Keratinocyte (primary cell): ENCODE measurements around the gene KRTAP9-9. TPM values are rescaled to one million over a fixed set of nuclear protein-coding genes. Genes with fewer than 3 reads are reported as not detected.
A peak's percentile ranks its signal among the peaks of the same experiment; 100 is the strongest.

Source experiments
- DNase-seq: peaks from one replicate; pipeline ENCODE4 v3.0.0-alpha.2; 2011; ENCODE audit warnings: low read depth, missing footprints, low spot score
- FAIRE-seq: peaks from 2 replicates; lab custom pipeline; 2011; peaks lifted over from hg19 to GRCh38; lab: Jason Lieb, UNC
- H2AFZ ChIP-seq: 2 replicates; pipeline ENCODE4 v1.6.0; 2012; ENCODE audit warnings: low read length, control low read depth, inconsistent platforms; ENCODE audit not compliant: control insufficient read depth
- H3K27ac ChIP-seq: 2 replicates; pipeline ENCODE4 v1.5.1; 2011; ENCODE audit warnings: low read length; ENCODE audit not compliant: control insufficient read depth, insufficient read depth
- H3K27me3 ChIP-seq: 3 replicates; pipeline ENCODE4 v1.6.0; 2011; ENCODE audit warnings: low read length; ENCODE audit not compliant: control insufficient read depth, insufficient read depth; ENCODE audit errors: extremely low read depth
- H3K36me3 ChIP-seq, 2 experiments: 2 replicates in 1 of 2; 3 replicates in 1 of 2; pipeline ENCODE4 v1.5.1; 2011; ENCODE audit warnings: low read length in 2 of 2, mild to moderate bottlenecking in 1 of 2; ENCODE audit not compliant: control insufficient read depth in 2 of 2, insufficient read depth in 2 of 2; ENCODE audit errors: extremely low read depth in 1 of 2
- H3K4me1 ChIP-seq: 3 replicates; pipeline ENCODE4 v1.5.1; 2011; ENCODE audit warnings: low read length; ENCODE audit not compliant: control insufficient read depth, insufficient read depth; ENCODE audit errors: extremely low read depth
- H3K4me2 ChIP-seq: 3 replicates; pipeline ENCODE4 v1.6.0; 2011; ENCODE audit warnings: low read depth, low read length; ENCODE audit not compliant: control insufficient read depth, insufficient read depth; ENCODE audit errors: extremely low read depth
- H3K4me3 ChIP-seq, 3 experiments: fragments of 200-600 bp in 1 of 3; sonication (generic) in 1 of 3; 2 replicates in 2 of 3; 3 replicates in 1 of 3; pipeline ENCODE4 v1.5.1; 2011 to 2016; ENCODE audit warnings: low read length in 3 of 3, mild to moderate bottlenecking in 3 of 3, control low read depth in 2 of 3, inconsistent platforms in 1 of 3, low read depth in 1 of 3, mixed read lengths in 1 of 3, mixed run types in 1 of 3, moderate library complexity in 1 of 3; ENCODE audit not compliant: control insufficient read depth in 2 of 3, insufficient read depth in 2 of 3; ENCODE audit errors: extremely low read depth in 1 of 3
- H3K79me2 ChIP-seq: 2 replicates; pipeline ENCODE4 v1.6.0; 2012; ENCODE audit warnings: low read length; ENCODE audit not compliant: control insufficient read depth, insufficient read depth
- H3K9ac ChIP-seq: 3 replicates; pipeline ENCODE4 v1.6.0; 2011; ENCODE audit warnings: low read length; ENCODE audit not compliant: control insufficient read depth, insufficient read depth; ENCODE audit errors: extremely low read depth
- H3K9me1 ChIP-seq: 3 replicates; pipeline ENCODE4 v1.6.0; 2011; ENCODE audit warnings: low read length; ENCODE audit not compliant: control insufficient read depth, insufficient read depth; ENCODE audit errors: extremely low read depth
- H3K9me3 ChIP-seq: 2 replicates; pipeline ENCODE4 v1.5.1; 2012; ENCODE audit warnings: low read depth, low read length; ENCODE audit not compliant: control insufficient read depth
- H4K20me1 ChIP-seq: 3 replicates; pipeline ENCODE4 v1.6.0; 2011; ENCODE audit warnings: low read length; ENCODE audit not compliant: control insufficient read depth, insufficient read depth; ENCODE audit errors: extremely low read depth
- EZH2 ChIP-seq: IDR thresholded peaks from one replicate; pipeline ENCODE4 v1.6.1; 2012; ENCODE audit warnings: inconsistent platforms, mild to moderate bottlenecking, low read length, moderate library complexity
- dilution Hi-C: fragments of 300-500 bp; cut with MboI; formaldehyde crosslinking; loops from one replicate; pipeline ENCODE4 v1.7.0; 2020; ENCODE audit warnings: low sequenced_read_pairs; ENCODE audit not compliant: extremely low pct_ligation_motif_present
- polyA plus RNA-seq, 5 experiments: library from polyadenylated mRNA; depleted of rRNA in 3 of 5; stranded (reverse) in 3 of 5; stranded (forward) in 1 of 5; unstranded in 1 of 5; fragments of >200 nt; gene quantifications; 1 replicate in 1 of 5; 2 replicates in 3 of 5; 3 replicates in 1 of 5; pipeline versions ENCODE4 v1.2.1 to v1.2.3, GENCODE V29; 2011 to 2012; ENCODE audit warnings: missing spikeins in 2 of 5, low read depth in 1 of 5, low replicate concordance in 1 of 5
- TF ChIP-seq, protein P1 (sequence below), 3 experiments: IDR thresholded peaks in 1 of 3; conservative IDR thresholded peaks in 1 of 3; optimal IDR thresholded peaks in 1 of 3; 2 replicates in 2 of 3; 3 replicates in 1 of 3; pipeline versions ENCODE3 to v1.5.1; 2011; ENCODE audit warnings: low read length in 3 of 3, mild to moderate bottlenecking in 3 of 3, moderate library complexity in 2 of 3, control low read depth in 1 of 3, inconsistent platforms in 1 of 3; ENCODE audit not compliant: insufficient read depth in 2 of 3; ENCODE audit errors: extremely low read depth in 1 of 3

The KRTAP9-9 gene
- polyA plus RNA-seq, 1 donor (not counting 4 experiments of a cell fraction or from before 2014, with no cell fraction given), result not detected

DNA sequence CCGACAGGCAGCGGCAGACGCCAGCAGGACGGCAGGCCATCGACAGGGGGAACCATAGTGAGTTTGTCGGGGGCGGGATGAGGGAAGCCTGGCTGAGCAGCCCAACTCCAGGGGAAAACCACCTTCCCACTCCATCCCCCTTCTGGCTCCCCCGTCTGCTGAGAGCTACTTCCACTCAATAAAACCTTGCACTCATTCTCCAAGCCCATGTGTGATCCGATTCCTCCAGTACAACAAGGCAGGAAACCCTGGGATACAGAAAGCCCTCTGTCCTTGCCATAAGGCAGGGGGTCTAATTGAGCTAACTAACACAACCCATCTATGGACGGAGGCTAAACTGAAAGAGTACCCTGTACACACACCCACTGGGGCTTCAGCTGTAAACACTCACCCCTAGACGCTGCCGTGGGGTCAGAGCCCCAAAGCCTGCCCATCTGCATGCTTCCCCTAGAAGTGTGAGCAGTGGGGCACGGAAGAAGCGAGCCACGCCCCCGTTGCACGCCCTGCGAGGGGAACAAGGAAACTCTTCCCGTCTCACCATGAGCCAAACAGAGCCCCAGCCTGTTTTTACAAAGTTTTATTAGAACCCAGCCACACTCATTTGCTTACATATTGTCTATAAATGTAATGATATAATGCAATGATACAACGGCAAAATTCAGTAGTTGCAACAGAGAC lies 43.4 kb downstream of the KRTAP9-9 start:
- Histone ChIP-seq H3K9me1 (no peaks in the 10 kb centered on the region), H3K4me2 (no peak overlapping the region), H3K4me1 (peaks cover 19% of the 10 kb centered on the region), H3K79me2 (no peaks in the 10 kb centered on the region), H2AFZ (no peak overlapping the region), H3K36me3 (no peaks in the 10 kb centered on the region), H3K27ac (no peak overlapping the region), H4K20me1 (no peaks in the 10 kb centered on the region), H3K27me3 (no peaks in the 10 kb centered on the region), H3K4me3 (no peak overlapping the region), H3K9ac (no peak overlapping the region), H3K9me3 (no peaks in the 10 kb centered on the region)
- TF ChIP-seq, protein P1, sequence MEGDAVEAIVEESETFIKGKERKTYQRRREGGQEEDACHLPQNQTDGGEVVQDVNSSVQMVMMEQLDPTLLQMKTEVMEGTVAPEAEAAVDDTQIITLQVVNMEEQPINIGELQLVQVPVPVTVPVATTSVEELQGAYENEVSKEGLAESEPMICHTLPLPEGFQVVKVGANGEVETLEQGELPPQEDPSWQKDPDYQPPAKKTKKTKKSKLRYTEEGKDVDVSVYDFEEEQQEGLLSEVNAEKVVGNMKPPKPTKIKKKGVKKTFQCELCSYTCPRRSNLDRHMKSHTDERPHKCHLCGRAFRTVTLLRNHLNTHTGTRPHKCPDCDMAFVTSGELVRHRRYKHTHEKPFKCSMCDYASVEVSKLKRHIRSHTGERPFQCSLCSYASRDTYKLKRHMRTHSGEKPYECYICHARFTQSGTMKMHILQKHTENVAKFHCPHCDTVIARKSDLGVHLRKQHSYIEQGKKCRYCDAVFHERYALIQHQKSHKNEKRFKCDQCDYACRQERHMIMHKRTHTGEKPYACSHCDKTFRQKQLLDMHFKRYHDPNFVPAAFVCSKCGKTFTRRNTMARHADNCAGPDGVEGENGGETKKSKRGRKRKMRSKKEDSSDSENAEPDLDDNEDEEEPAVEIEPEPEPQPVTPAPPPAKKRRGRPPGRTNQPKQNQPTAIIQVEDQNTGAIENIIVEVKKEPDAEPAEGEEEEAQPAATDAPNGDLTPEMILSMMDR (optimal IDR thresholded peaks at IDR 0.05 in 1 of 3, IDR thresholded peaks at IDR 0.05 in 1 of 3, conservative IDR thresholded peaks at IDR 0.05 in 1 of 3; ENCODE audit: extremely low read depth in 1 of 3, insufficient read depth in 2 of 3, low read length in 3 of 3), result no peak
- no peak for TF ChIP-seq EZH2
- DNase-seq (no peak), FAIRE-seq (no peak)
- dilution Hi-C loops, result no loop called here

DNA sequence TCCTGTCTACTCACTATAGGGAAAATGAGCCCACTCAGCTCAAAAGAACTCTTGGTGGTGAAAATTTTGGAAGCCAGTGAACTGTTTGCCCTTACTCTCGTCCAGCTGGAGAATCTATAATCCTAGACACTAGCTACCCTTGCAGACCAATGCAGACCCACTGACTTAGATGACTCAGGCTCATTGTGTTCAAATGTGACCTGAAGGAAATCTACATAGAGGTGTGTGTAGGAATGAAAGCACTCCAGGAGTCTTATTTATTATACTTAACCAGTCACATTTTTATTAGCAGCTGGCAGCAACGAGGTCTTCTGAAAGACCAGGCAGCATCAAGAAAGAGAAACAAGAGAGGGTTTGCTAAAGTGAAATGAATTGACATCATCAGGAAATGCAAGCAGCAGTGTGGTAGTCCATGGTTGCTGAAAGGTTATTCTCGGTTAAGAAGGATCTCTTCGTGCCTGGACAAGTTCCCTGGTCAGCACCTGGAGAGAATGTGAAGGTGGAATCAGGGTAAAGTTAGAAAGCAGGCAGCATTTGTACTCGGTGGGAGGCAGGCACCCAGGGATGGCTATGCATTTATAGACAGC lies 46.1 kb downstream of the KRTAP9-9 start:
- Histone ChIP-seq H2AFZ (peak overlapping the region; percentile 75), H3K27me3 (no peaks in the 10 kb centered on the region), H3K4me3 (peak overlapping the region in 2 of 3 experiments; percentile 15 to 23), H3K9me1 (no peaks in the 10 kb centered on the region), H3K79me2 (no peaks in the 10 kb centered on the region), H4K20me1 (no peaks in the 10 kb centered on the region), H3K36me3 (no peaks in the 10 kb centered on the region), H3K4me2 (peak overlapping the region; percentile 66), H3K9me3 (no peaks in the 10 kb centered on the region), H3K4me1 (peaks cover 19% of the 10 kb centered on the region), H3K9ac (no peak overlapping the region), H3K27ac (peak overlapping the region; percentile 21)
- dilution Hi-C loops, result no loop called here
- peak; percentile 95 for FAIRE-seq
- DNase-seq, result no peak
- TF ChIP-seq EZH2, result no peak
- TF ChIP-seq, protein P1 (optimal IDR thresholded peaks at IDR 0.05 in 1 of 3, IDR thresholded peaks at IDR 0.05 in 1 of 3, conservative IDR thresholded peaks at IDR 0.05 in 1 of 3; ENCODE audit: extremely low read depth in 1 of 3, insufficient read depth in 2 of 3, low read length in 3 of 3), result no peak
